GM23338 (cell line): Measurements from ENCODE around the gene ARMCX4. TPM values are rescaled to one million over a fixed set of nuclear protein-coding genes. Genes with fewer than 3 reads are reported as not detected.

ENCODE experiments used
- ATAC-seq: fragments of 200-7000 bp; cut with Tn5 transposase; 3 replicates; pipeline ENCODE4 v1.9.1; 2020
- DNase-seq: peaks from one replicate; pipeline ENCODE4 v3.0.0-alpha.2; 2015; ENCODE audit warnings: low spot score
- H2AFZ ChIP-seq: fragments of 200-600 bp; sonication (generic); 2 replicates; pipeline ENCODE4 v1.8.0; 2016; ENCODE audit warnings: antibody characterized with exemption, mild to moderate bottlenecking, moderate library complexity
- H3F3A ChIP-seq: fragments of 200-600 bp; sonication (generic); replicated peaks from 2 replicates; pipeline ENCODE4 v1.8.0; 2017; ENCODE audit warnings: antibody characterized with exemption, mixed run types, low read depth
- H3K27ac ChIP-seq: fragments of 200-600 bp; sonication (generic); 2 replicates; pipeline ENCODE4 v1.6.1; 2016; ENCODE audit warnings: low read depth
- H3K27me3 ChIP-seq: fragments of 200-600 bp; sonication (generic); 2 replicates; pipeline ENCODE4 v1.8.0; 2016; ENCODE audit warnings: mild to moderate bottlenecking, mixed run types, moderate library complexity; ENCODE audit not compliant: insufficient read depth
- H3K36me3 ChIP-seq: fragments of 200-600 bp; sonication (generic); 2 replicates; pipeline ENCODE4 v1.8.0; 2016; ENCODE audit warnings: mild to moderate bottlenecking; ENCODE audit not compliant: insufficient read depth
- H3K4me1 ChIP-seq: fragments of 200-600 bp; sonication (generic); 2 replicates; pipeline ENCODE4 v1.8.0; 2016; ENCODE audit warnings: mild to moderate bottlenecking, moderate library complexity; ENCODE audit not compliant: insufficient read depth
- H3K4me2 ChIP-seq: fragments of 200-600 bp; sonication (generic); 2 replicates; pipeline ENCODE4 v1.7.1; 2017; ENCODE audit warnings: mixed run types
- H3K4me3 ChIP-seq: fragments of 200-600 bp; sonication (generic); 2 replicates; pipeline ENCODE4 v1.6.1; 2016; ENCODE audit warnings: mixed run types
- H3K79me2 ChIP-seq: fragments of 200-600 bp; sonication (generic); replicated peaks from 2 replicates; pipeline ENCODE4 v1.8.0; 2017; ENCODE audit warnings: mild to moderate bottlenecking; ENCODE audit not compliant: insufficient read depth
- H3K9me2 ChIP-seq: fragments of 200-600 bp; sonication (generic); 2 replicates; pipeline ENCODE4 v1.8.0; 2017; ENCODE audit not compliant: insufficient read depth
- H4K20me1 ChIP-seq: fragments of 200-600 bp; sonication (generic); replicated peaks from 2 replicates; pipeline ENCODE4 v1.8.0; 2017; ENCODE audit warnings: mild to moderate bottlenecking; ENCODE audit not compliant: insufficient read depth
- H3K27ac Mint-ChIP-seq: 2 replicates; pipeline ENCODE4 v1.8.0; 2020; ENCODE audit warnings: inconsistent platforms, mild to moderate bottlenecking, moderate library complexity, mixed read lengths
- H3K27me3 Mint-ChIP-seq: 3 replicates; pipeline ENCODE4 v1.8.0; 2022; ENCODE audit warnings: low read depth, mild to moderate bottlenecking, moderate library complexity, mixed read lengths, inconsistent platforms; ENCODE audit not compliant: insufficient read depth, poor library complexity
- H3K36me3 Mint-ChIP-seq: 3 replicates; pipeline ENCODE4 v1.8.0; 2021; ENCODE audit warnings: low read depth, mild to moderate bottlenecking, inconsistent platforms, moderate library complexity, mixed read lengths
- H3K4me1 Mint-ChIP-seq: 3 replicates; pipeline ENCODE4 v1.8.0; 2020; ENCODE audit warnings: mild to moderate bottlenecking, inconsistent platforms, mixed read lengths
- H3K4me3 Mint-ChIP-seq: 3 replicates; pipeline ENCODE4 v1.8.0; 2021; ENCODE audit warnings: moderate library complexity, mild to moderate bottlenecking, inconsistent platforms, mixed read lengths
- H3K9me3 Mint-ChIP-seq: 3 replicates; pipeline ENCODE4 v1.8.0; 2020; ENCODE audit warnings: moderate library complexity, mild to moderate bottlenecking, inconsistent platforms, mixed read lengths
- EZH2phosphoT487 ChIP-seq: fragments of 200-600 bp; sonication (generic); IDR thresholded peaks from one replicate; pipeline ENCODE4 v1.8.1; 2018; ENCODE audit warnings: antibody characterized with exemption; ENCODE audit not compliant: unreplicated experiment
- JUNB ChIP-seq: IDR thresholded peaks from one replicate; pipeline ENCODE4 v1.6.1; 2016; ENCODE audit warnings: antibody characterized with exemption; ENCODE audit not compliant: unreplicated experiment
- NANOG ChIP-seq: IDR thresholded peaks from 2 replicates; pipeline ENCODE4 v1.6.1; 2016; ENCODE audit warnings: antibody characterized with exemption, borderline replicate concordance
- POLR2AphosphoS5 ChIP-seq: IDR thresholded peaks from 2 replicates; pipeline ENCODE4 v1.6.1; 2016; ENCODE audit warnings: antibody characterized with exemption, low read depth
- STAT1 ChIP-seq: IDR thresholded peaks from one replicate; pipeline ENCODE4 v1.6.1; 2016; ENCODE audit warnings: antibody characterized with exemption; ENCODE audit not compliant: unreplicated experiment
- ZNF114 ChIP-seq: fragments of 250-450 bp; sonication (Bioruptor Pico); IDR thresholded peaks from 2 replicates; pipeline ENCODE4 v1.5.0; 2020; ENCODE audit warnings: mild to moderate bottlenecking, moderate library complexity
- ZNF331 ChIP-seq: fragments of 250-450 bp; sonication (Bioruptor Pico); IDR thresholded peaks from 2 replicates; pipeline ENCODE4 v1.5.0; 2020; ENCODE audit warnings: low read depth, mild to moderate bottlenecking, moderate library complexity
- polyA plus RNA-seq: library from polyadenylated mRNA; unstranded; fragments of >200 nt; fragmentation: Nextera tagmentation; extraction: Ambion mirVana; gene quantifications from 2 replicates; pipeline ENCODE4 v1.2.1, GENCODE V29; 2016
- total RNA-seq: library from RNA; depleted of rRNA; stranded (reverse); fragments of >200 nt; shearing (Covaris generic); gene quantifications from 2 replicates; pipeline ENCODE4 v1.2.3, GENCODE V29; 2014
- TF ChIP-seq, protein P1 (sequence below), 2 experiments: fragments of 200-600 bp in 1 of 2; sonication (generic) in 1 of 2; conservative IDR thresholded peaks; 2 replicates each; pipeline versions ENCODE4 v1.5.1 to v1.6.1; 2016 to 2017; ENCODE audit warnings: antibody characterized with exemption in 2 of 2, low read depth in 2 of 2, mild to moderate bottlenecking in 2 of 2, moderate library complexity in 1 of 2
- TF ChIP-seq, protein P2 (sequence below): fragments of 250-450 bp; sonication (Bioruptor Pico); IDR thresholded peaks from 2 replicates; pipeline ENCODE4 v1.5.0; 2020; ENCODE audit warnings: mild to moderate bottlenecking, moderate library complexity

ARMCX4 gene
- total and polyA plus RNA-seq, 2 experiments from 2014 or later: 11.9 to 13.3 TPM

DNA sequence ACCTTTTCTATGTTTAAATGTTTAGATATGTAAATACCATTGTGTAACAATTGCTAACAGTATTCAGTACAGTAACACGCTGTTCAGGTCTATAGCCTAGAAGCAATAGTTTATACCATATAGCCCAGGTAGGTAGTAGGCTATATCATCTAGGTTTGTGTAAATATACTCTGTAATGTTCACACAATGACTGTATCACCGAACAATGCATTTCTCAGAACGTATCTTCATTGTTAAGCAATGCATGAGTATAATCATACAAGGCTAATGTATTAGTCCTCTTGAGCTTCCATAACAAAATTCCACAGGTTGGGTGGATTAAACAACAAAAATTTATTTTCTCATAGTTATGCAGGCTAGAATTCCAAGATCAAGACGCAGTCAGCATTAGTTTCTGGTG is 22.7 kb downstream of the ARMCX4 start (continued):
- TF ChIP-seq, protein P1, sequence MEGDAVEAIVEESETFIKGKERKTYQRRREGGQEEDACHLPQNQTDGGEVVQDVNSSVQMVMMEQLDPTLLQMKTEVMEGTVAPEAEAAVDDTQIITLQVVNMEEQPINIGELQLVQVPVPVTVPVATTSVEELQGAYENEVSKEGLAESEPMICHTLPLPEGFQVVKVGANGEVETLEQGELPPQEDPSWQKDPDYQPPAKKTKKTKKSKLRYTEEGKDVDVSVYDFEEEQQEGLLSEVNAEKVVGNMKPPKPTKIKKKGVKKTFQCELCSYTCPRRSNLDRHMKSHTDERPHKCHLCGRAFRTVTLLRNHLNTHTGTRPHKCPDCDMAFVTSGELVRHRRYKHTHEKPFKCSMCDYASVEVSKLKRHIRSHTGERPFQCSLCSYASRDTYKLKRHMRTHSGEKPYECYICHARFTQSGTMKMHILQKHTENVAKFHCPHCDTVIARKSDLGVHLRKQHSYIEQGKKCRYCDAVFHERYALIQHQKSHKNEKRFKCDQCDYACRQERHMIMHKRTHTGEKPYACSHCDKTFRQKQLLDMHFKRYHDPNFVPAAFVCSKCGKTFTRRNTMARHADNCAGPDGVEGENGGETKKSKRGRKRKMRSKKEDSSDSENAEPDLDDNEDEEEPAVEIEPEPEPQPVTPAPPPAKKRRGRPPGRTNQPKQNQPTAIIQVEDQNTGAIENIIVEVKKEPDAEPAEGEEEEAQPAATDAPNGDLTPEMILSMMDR (conservative IDR thresholded peaks at IDR 0.05; ENCODE audit: low read depth in 2 of 2): no peak
- no peak for TF ChIP-seq ZNF331 (CRISPR knock-in tag)
- TF ChIP-seq ZNF114: no peak
- TF ChIP-seq, protein P2, sequence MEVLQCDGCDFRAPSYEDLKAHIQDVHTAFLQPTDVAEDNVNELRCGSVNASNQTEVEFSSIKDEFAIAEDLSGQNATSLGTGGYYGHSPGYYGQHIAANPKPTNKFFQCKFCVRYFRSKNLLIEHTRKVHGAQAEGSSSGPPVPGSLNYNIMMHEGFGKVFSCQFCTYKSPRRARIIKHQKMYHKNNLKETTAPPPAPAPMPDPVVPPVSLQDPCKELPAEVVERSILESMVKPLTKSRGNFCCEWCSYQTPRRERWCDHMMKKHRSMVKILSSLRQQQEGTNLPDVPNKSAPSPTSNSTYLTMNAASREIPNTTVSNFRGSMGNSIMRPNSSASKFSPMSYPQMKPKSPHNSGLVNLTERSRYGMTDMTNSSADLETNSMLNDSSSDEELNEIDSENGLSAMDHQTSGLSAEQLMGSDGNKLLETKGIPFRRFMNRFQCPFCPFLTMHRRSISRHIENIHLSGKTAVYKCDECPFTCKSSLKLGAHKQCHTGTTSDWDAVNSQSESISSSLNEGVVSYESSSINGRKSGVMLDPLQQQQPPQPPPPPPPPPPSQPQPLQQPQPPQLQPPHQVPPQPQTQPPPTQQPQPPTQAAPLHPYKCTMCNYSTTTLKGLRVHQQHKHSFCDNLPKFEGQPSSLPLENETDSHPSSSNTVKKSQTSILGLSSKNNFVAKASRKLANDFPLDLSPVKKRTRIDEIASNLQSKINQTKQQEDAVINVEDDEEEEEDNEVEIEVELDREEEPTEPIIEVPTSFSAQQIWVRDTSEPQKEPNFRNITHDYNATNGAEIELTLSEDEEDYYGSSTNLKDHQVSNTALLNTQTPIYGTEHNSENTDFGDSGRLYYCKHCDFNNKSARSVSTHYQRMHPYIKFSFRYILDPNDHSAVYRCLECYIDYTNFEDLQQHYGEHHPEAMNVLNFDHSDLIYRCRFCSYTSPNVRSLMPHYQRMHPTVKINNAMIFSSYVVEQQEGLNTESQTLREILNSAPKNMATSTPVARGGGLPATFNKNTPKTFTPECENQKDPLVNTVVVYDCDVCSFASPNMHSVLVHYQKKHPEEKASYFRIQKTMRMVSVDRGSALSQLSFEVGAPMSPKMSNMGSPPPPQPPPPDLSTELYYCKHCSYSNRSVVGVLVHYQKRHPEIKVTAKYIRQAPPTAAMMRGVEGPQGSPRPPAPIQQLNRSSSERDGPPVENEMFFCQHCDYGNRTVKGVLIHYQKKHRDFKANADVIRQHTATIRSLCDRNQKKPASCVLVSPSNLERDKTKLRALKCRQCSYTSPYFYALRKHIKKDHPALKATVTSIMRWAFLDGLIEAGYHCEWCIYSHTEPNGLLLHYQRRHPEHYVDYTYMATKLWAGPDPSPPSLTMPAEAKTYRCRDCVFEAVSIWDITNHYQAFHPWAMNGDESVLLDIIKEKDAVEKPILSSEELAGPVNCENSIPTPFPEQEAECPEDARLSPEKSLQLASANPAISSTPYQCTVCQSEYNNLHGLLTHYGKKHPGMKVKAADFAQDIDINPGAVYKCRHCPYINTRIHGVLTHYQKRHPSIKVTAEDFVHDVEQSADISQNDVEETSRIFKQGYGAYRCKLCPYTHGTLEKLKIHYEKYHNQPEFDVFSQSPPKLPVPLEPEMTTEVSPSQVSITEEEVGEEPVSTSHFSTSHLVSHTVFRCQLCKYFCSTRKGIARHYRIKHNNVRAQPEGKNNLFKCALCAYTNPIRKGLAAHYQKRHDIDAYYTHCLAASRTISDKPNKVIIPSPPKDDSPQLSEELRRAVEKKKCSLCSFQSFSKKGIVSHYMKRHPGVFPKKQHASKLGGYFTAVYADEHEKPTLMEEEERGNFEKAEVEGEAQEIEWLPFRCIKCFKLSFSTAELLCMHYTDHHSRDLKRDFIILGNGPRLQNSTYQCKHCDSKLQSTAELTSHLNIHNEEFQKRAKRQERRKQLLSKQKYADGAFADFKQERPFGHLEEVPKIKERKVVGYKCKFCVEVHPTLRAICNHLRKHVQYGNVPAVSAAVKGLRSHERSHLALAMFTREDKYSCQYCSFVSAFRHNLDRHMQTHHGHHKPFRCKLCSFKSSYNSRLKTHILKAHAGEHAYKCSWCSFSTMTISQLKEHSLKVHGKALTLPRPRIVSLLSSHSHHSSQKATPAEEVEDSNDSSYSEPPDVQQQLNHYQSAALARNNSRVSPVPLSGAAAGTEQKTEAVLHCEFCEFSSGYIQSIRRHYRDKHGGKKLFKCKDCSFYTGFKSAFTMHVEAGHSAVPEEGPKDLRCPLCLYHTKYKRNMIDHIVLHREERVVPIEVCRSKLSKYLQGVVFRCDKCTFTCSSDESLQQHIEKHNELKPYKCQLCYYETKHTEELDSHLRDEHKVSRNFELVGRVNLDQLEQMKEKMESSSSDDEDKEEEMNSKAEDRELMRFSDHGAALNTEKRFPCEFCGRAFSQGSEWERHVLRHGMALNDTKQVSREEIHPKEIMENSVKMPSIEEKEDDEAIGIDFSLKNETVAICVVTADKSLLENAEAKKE (CRISPR knock-in tag): no peak
- no peak for TF ChIP-seq JUNB

DNA sequence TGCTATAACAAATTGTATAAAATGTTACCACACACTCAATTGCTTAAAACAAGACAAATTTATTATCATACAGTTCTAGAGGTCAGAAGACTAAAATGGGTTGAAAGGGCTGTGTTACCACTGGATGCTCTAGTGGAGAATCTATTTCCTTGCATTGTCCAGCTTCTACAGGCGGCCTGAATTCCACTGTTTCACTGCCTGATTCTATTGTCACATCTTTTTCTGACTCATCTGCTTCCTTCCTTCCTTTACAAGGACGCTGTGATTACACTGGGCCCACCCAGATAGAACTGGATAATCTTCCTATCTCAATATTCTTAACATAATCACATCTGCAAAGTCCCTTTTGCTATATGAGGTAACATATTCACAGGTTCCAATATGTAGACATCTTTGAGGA is 45.7 kb downstream of the ARMCX4 start:
- H3F3A ChIP-seq: no peaks in the 10 kb centered on the region
- H3K27me3 ChIP-seq: no peaks in the 10 kb centered on the region
- Mint-ChIP-seq H3K27ac (no peak overlapping the region), H3K27me3 (no peaks in the 10 kb centered on the region), H3K9me3 (peaks cover 19% of the 10 kb centered on the region; the same call in 2 of the 3 replicates), H3K4me3 (no peak overlapping the region), H3K36me3 (peaks cover 10% of the 10 kb centered on the region; the same call in 1 of the 3 replicates), H3K4me1 (no peaks in the 10 kb centered on the region)
- H3K4me3 ChIP-seq: no peak overlapping the region
- no peak overlapping the region for H3K27ac ChIP-seq
- no peaks in the 10 kb centered on the region for H3K4me1 ChIP-seq
- H4K20me1 ChIP-seq: no peaks in the 10 kb centered on the region
- no peaks in the 10 kb centered on the region for H3K9me2 ChIP-seq
- H3K4me2 ChIP-seq: no peak overlapping the region
- no peak for DNase-seq
- ATAC-seq: no peak
- H3K36me3 ChIP-seq: no peaks in the 10 kb centered on the region
- H2AFZ ChIP-seq: no peak overlapping the region
- H3K79me2 ChIP-seq: no peaks in the 10 kb centered on the region
- TF ChIP-seq NANOG (no peak), ZNF331 (CRISPR knock-in tag) (no peak), ZNF114 (no peak), STAT1 (no peak), POLR2AphosphoS5 (no peak), EZH2phosphoT487 (no peak)
- TF ChIP-seq, protein P2 (CRISPR knock-in tag): no peak
